Glomerular visceral epithelial cell (primary cell): ENCODE results near the gene RPS21.

Source experiments
- DNase-seq: peaks from one replicate; pipeline ENCODE4 v3.0.0-alpha.2; 2016; ENCODE audit errors: extremely low spot score

The RPS21 gene

DNA sequence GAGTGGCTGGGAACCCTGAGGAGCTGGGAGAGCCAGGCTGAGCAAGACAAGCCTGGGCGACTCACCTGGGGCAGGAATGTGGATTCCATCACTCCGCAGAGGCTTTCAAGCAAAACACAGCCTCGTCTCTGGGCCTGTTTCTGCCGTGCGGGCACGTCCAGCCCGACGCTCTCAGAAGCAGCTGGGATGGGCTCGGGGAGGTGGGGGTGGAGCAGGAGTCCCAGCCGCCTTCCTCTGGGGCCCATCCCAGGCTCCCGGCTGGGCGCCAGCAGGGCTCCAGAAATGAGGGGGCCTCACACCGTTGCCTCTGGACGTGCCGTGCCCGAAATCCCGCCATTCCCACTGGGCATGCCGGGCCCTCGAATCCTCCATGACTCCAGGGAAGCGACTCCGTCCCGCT lies 8.7 kb upstream of the RPS21 start:
- DNase-seq, result peak; percentile 62

DNA sequence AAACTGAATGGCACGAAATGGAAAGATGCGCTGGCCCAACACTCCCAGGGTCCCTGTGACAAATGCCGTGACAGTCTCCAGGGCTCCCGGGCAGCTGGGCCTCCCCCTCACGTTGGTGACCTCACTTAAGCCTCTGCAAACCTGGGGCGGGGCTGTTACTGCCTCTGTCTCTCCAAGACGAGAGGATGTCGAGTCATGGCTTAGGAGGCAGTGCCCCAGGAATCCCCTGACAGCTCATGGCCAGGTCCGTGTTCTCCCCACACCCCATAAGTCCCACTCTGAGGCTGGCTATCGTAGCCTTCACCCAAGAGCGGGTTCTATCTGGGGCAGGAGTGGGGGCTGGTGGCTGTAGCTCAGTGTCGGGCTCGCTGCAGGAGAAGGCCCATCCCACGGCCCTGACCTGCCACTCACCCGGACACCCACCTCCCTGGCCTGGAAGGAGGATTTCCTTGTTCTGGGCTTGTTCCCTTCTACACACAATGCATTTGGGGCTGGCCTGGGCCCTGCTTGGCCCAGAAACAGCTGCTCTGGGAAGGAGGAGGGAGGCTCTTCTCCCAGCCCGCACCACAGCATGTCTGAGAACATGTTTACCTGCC lies 5.6 kb upstream of the RPS21 start:
- DNase-seq, result peak; percentile 75

GRCh38 chr20:62381842-62382241 lies 5.1 kb upstream of the RPS21 start:
- no peak for DNase-seq

DNA sequence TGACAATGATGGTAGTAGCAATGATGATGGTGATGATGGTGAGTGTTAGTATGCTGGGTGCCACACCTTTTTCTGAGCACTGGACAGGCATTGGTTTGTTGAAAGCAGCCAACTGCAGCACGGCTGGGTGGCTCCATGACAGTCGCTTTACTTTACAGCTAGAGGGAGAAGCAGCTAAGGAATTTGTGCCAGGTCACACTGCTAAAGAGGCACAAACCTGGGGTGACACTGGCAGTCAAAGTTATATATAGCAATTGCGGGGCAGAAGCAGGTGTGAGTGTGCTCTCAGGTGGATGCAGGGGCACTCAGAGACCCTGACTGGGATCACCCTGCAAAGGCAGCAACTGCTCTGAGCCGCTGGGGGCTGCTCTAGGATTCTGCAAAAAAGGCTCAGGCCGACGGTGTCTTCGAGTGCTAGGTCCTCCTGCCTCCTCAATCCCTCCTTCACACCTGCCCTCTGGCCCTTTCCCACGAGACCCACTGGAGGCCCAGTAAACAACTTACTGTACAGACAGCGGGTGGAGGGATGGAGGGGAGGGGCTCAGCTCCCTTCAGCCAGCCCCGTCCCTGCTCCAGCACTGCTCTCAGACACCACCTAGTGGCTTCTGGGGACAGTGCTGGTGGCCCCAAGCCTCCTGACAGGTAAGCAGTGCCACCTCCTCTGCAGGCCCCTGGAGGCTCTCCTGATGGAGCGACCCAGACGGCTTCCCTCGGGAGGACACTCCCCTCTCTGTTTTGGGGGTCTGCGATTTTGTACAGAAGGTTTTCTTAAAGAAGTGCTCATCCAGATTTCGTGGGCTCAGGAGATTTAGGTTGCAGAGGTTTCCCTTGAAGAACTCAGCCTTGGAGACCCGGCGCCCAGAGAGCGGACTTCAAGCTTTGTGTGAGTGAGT lies 4.4 kb upstream of the RPS21 start:
- peak; percentile 84 for DNase-seq

DNA sequence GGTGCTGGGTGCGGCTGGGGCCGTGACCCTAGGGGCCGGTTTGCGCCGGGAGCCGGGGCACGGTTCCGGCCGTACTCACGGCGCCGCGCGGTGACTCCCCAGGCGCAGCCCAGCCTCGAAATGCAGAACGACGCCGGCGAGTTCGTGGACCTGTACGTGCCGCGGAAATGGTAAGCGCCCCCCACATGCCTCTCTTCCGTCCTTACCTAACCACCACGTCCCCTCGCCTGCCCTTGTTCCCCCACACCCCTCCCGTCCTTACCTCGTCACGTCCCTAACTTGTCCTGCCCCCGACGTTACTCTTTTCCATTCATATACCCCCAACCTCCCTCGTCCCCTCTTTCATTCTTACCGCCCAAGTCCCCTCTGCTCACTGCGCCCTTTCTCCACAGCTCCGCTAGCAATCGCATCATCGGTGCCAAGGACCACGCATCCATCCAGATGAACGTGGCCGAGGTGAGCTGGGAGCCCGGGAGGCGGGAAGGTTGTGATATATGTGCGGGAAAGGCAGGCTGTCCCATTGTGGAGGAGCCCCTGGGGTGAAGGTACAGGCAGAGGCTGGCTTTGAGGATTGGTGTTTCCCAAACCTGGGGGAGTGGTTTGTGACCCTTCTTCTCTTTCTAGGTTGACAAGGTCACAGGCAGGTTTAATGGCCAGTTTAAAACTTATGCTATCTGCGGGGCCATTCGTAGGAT lies 463 bp downstream of the RPS21 start:
- DNase-seq, result no peak

GRCh38 chr20:62387933-62388635 lies 1.2 kb downstream of the RPS21 start:
- DNase-seq, result no peak

GRCh38 chr20:62388839-62389600 lies 2.1 kb downstream of the RPS21 start:
- no peak for DNase-seq

GRCh38 chr20:62389601-62390087 lies 2.7 kb downstream of the RPS21 start:
- DNase-seq, result no peak

DNA sequence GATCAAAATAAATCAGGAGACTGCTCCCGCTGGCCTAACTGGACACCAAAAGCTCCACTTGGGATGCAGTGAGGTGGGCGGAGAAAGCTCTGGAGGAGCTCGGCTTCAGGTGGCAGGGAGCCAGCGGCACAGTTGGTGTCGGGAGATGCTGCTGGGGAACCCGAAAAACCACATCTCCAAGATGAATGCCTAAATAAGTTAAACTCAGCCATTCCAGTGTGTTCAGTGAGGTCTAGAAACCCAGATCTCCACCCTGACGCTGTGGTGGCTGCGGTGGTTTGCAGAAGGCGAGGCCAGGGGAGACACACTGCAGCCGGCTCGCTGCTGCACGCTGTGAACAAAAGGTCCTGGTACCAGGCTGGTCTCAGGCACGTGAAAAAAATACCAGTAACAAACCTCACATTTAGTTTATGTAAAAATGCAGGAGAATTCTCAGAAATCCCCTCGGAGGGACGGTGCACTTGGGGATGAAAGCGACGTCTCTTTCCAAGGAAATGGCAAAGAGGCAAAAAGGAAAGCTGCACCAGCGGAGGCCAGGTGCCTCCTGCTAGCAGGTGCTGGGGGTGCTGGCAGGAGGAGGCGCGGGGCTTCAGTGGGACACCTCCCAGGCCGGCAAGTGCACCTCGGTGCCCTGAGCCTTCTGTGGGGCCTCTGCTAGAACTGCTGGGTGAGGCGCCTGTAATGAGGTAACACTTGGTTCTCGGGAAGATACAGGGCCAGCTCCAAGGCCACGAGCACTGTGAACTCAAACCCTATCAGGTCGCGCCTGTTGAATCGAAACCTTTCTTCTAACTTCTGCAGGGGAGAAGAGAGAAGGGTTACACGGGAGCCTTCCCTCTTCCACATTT lies 3.6 kb downstream of the RPS21 start:
- DNase-seq, result no peak

DNA sequence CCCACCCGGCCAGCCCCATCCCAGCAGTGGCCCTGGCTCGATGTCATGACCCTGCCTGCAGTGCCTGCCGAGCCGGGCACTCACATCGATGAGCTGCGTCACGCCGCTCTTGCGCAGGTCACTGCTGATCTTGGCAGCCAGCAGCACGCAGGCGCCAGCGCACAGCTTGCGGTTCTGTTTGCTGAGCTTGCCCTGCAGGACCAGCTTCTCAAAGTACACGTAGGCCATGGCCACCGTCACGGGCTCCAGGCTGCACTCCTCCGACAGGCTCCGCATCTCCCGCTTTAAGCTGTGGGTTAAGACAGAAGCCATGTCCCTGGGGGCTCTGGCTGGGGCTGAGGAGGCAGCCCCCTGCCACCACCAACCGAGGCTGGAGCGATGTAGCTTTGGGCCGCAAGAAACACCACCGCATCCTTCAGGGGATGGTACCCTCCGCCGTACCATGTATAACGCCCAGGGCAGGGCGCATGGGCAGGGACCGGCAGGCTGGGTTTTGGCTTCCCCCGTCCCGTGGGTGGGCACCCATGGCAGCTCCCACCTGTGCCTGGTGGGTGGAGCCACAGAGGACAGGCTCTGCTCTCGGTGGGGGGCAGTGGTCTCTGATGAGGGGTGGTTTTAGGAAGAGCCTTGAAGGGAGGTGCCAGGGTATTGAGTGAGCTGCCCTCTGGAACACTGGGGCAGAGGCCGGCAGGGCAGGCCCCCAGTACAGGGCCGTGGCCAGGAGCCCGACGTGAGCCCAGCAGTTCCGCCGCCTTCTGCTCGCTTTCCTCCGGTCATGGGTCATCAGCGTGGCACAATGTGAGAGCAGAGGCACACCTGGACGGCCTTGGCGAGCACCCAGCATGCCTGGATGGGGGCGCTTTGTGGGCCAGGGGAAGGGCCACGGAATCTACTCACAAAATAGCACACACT lies 4.5 kb downstream of the RPS21 start:
- DNase-seq, result no peak

GRCh38 chr20:62392077-62392418 lies 5.1 kb downstream of the RPS21 start:
- DNase-seq, result no peak

- DNase-seq, result no peak
Observed at GRCh38 chr20:62392621-62393334, 5.9 kb downstream of the RPS21 start.

DNA sequence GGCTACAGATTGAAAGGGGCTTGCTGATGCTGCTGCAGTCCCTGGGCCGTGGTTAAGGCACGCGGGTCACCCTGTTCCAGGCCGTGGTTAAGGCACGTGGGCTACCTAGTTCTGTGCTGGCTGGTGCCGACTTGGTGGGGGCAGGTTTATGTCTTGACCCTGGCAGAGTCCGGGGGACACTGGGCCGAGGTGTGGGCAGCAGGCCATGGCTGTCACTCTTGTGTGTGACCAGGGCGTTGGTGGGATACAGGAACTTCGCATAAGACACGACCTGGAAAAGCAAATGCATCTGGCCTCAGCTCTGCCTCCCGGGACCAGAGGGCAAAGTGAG lies 6.4 kb downstream of the RPS21 start:
- no peak for DNase-seq

- DNase-seq, result no peak
Observed at GRCh38 chr20:62393830-62394229, 6.9 kb downstream of the RPS21 start.

- DNase-seq, result no peak
Observed at GRCh38 chr20:62394248-62395245, 7.6 kb downstream of the RPS21 start.

GRCh38 chr20:62395311-62396242 lies 8.7 kb downstream of the RPS21 start:
- DNase-seq, result no peak
